Hepatocyte (in vitro differentiated cells): ENCODE data around the gene DSTN. TPM values are rescaled to one million over a fixed set of nuclear protein-coding genes. Genes with fewer than 3 reads are reported as not detected.

Source experiments
- DNase-seq: peaks from one replicate; pipeline ENCODE4 v3.0.0-alpha.2; 2016; ENCODE audit warnings: low spot score
- H2AFZ ChIP-seq: fragments of 200-600 bp; sonication (generic); 2 replicates; pipeline ENCODE4 v1.6.0; 2016; ENCODE audit warnings: antibody characterized with exemption, mild to moderate bottlenecking
- H3K27ac ChIP-seq: fragments of 200-600 bp; sonication (generic); 2 replicates; pipeline ENCODE4 v1.5.1; 2016; ENCODE audit warnings: mild to moderate bottlenecking
- H3K27me3 ChIP-seq: fragments of 200-600 bp; sonication (generic); 2 replicates; pipeline ENCODE4 v1.6.1; 2016
- H3K36me3 ChIP-seq: fragments of 200-600 bp; sonication (generic); replicated peaks from 2 replicates; pipeline ENCODE4 v1.5.1; 2016; ENCODE audit warnings: low read depth; ENCODE audit not compliant: insufficient read depth
- H3K4me1 ChIP-seq: fragments of 200-600 bp; sonication (generic); 2 replicates; pipeline ENCODE4 v1.5.1; 2016; ENCODE audit warnings: mild to moderate bottlenecking, moderate library complexity; ENCODE audit not compliant: insufficient read depth
- H3K4me2 ChIP-seq: fragments of 200-600 bp; sonication (generic); 2 replicates; pipeline ENCODE4 v1.6.0; 2016
- H3K4me3 ChIP-seq: fragments of 200-600 bp; sonication (generic); 2 replicates; pipeline ENCODE4 v1.5.1; 2016; ENCODE audit warnings: mild to moderate bottlenecking
- H3K79me2 ChIP-seq: fragments of 200-600 bp; sonication (generic); 2 replicates; pipeline ENCODE4 v1.6.0; 2017; ENCODE audit warnings: mild to moderate bottlenecking
- H3K9me2 ChIP-seq: fragments of 200-600 bp; sonication (generic); replicated peaks from 2 replicates; pipeline ENCODE4 v1.6.0; 2017; ENCODE audit warnings: mild to moderate bottlenecking; ENCODE audit not compliant: insufficient read depth
- H3K9me3 ChIP-seq: fragments of 200-600 bp; sonication (generic); 2 replicates; pipeline ENCODE4 v1.5.1; 2016; ENCODE audit warnings: low read depth, mild to moderate bottlenecking
- H4K20me1 ChIP-seq: fragments of 200-600 bp; sonication (generic); 2 replicates; pipeline ENCODE4 v1.6.0; 2016; ENCODE audit warnings: mild to moderate bottlenecking; ENCODE audit not compliant: insufficient read depth, poor library complexity, severe bottlenecking
- EZH2 ChIP-seq: fragments of 200-600 bp; sonication (generic); IDR thresholded peaks from 2 replicates; pipeline ENCODE4 v1.6.1; 2016; ENCODE audit warnings: antibody characterized with exemption, mild to moderate bottlenecking, borderline replicate concordance
- EZH2phosphoT487 ChIP-seq: fragments of 200-600 bp; sonication (generic); IDR thresholded peaks from one replicate; pipeline ENCODE4 v1.6.1; 2018; ENCODE audit warnings: antibody characterized with exemption, mild to moderate bottlenecking, low read depth, moderate library complexity; ENCODE audit not compliant: unreplicated experiment, severe bottlenecking
- WGBS: methylation state at CpG from one replicate; pipeline ENCODE4 v1.1.6; 2016; ENCODE audit warnings: low lambda C conversion rate; ENCODE audit errors: missing lambda C conversion rate; 5-methylcytosine and 5-hydroxymethylcytosine counted together
- polyA plus RNA-seq: library from polyadenylated mRNA; unstranded; fragments of >200 nt; fragmentation: Nextera tagmentation; extraction: Ambion mirVana; gene quantifications from 2 replicates; pipeline ENCODE4 v1.2.1, GENCODE V29; 2016
- total RNA-seq: library from RNA; depleted of rRNA; stranded (reverse); fragments of >200 nt; gene quantifications from 2 replicates; pipeline ENCODE4 v1.2.3, GENCODE V29; 2014
- TF ChIP-seq, protein P1 (sequence below): fragments of 200-600 bp; sonication (generic); IDR thresholded peaks from 2 replicates; pipeline ENCODE4 v1.5.1; 2016; ENCODE audit warnings: antibody characterized with exemption, mild to moderate bottlenecking; ENCODE audit not compliant: poor library complexity

The DSTN gene
- total and polyA plus RNA-seq, 2 experiments from 2014 or later, result 342 to 352 TPM

DNA sequence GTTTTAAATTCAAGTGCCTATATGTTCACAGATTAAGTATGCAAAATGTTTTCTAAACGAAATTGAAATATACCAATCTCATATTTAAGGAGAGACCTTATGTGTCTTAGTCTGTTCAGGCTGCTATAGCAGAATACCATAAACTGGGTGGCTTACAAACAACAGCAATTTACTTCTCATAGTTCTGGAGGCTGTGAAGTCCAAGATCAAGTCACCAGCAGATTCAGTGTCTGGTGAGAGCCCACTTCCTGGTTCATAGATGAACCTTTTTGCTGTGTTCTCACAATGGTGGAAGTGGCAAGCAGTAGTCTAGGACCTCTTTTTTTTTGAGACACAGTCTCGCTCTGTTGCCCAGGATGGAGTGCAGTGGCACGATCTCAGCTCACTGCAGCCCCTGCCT is 3.5 kb upstream of the DSTN start:
- H3K4me3 ChIP-seq, result no peak overlapping the region
- H4K20me1 ChIP-seq, result peaks cover 7% of the 10 kb centered on the region
- no peaks in the 10 kb centered on the region for H3K4me1 ChIP-seq
- TF ChIP-seq, protein P1, sequence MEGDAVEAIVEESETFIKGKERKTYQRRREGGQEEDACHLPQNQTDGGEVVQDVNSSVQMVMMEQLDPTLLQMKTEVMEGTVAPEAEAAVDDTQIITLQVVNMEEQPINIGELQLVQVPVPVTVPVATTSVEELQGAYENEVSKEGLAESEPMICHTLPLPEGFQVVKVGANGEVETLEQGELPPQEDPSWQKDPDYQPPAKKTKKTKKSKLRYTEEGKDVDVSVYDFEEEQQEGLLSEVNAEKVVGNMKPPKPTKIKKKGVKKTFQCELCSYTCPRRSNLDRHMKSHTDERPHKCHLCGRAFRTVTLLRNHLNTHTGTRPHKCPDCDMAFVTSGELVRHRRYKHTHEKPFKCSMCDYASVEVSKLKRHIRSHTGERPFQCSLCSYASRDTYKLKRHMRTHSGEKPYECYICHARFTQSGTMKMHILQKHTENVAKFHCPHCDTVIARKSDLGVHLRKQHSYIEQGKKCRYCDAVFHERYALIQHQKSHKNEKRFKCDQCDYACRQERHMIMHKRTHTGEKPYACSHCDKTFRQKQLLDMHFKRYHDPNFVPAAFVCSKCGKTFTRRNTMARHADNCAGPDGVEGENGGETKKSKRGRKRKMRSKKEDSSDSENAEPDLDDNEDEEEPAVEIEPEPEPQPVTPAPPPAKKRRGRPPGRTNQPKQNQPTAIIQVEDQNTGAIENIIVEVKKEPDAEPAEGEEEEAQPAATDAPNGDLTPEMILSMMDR, result no peak
- no peak for TF ChIP-seq EZH2
- no peak for TF ChIP-seq EZH2phosphoT487
- peaks cover 15% of the 10 kb centered on the region for H3K79me2 ChIP-seq
- H3K27ac ChIP-seq, result no peak overlapping the region
- no peak for DNase-seq
- H2AFZ ChIP-seq, result no peak overlapping the region
- H3K4me2 ChIP-seq, result no peak overlapping the region
- no peaks in the 10 kb centered on the region for H3K27me3 ChIP-seq
- H3K9me2 ChIP-seq, result no peaks in the 10 kb centered on the region
- H3K36me3 ChIP-seq, result no peaks in the 10 kb centered on the region
- no peaks in the 10 kb centered on the region for H3K9me3 ChIP-seq
- 93% methylated on average over 3 of the region's 3 CpGs for WGBS

DNA sequence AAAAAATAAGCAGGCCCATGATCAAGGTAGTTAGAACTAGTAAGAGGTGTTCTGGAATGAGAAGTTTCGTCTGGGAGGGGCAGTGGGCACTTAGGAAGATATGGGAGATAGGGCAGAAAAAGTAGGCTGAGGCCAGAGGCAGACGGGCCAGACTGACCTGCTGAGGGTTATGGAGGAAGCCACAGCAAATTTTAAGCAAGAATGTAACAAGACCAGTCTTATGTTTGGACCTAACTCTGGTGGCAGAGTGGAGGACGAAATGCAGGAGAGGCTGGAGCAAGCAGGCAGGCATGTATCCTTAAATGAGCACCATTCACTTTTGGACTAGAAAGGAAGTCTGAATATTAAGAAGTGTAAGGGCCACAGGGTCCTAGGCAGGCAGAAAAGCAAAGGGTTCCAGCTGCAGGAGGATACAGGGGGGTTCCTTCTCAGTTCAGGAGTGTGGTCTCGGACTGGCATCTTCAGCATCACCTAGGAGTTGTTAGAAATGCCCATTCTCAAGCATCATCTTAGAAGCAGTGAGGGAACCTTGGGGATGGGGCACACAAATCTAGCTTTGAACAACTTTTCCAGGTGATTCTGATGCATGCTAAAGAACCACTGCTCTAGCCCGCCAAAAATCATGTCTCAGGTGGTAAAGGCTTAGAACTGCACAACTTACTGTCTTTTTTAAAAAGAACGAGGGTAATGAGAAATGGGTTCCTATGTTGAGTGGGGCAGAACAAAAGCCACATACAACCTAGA is 1.7 kb upstream of the DSTN start:
- no peaks in the 10 kb centered on the region for H3K9me3 ChIP-seq
- TF ChIP-seq EZH2phosphoT487 (no peak), EZH2 (no peak)
- TF ChIP-seq, protein P1, result no peak
- H4K20me1 ChIP-seq, result peaks cover 25% of the 10 kb centered on the region
- H2AFZ ChIP-seq, result no peak overlapping the region
- no peaks in the 10 kb centered on the region for H3K36me3 ChIP-seq
- H3K4me2 ChIP-seq, result peak overlapping the region; percentile 85
- no peaks in the 10 kb centered on the region for H3K27me3 ChIP-seq
- no peaks in the 10 kb centered on the region for H3K9me2 ChIP-seq
- H3K79me2 ChIP-seq, result peaks cover 34% of the 10 kb centered on the region
- H3K27ac ChIP-seq, result peak overlapping the region; percentile 99
- WGBS, result 69% methylated on average over 6 of the region's 6 CpGs
- H3K4me1 ChIP-seq, result peaks cover 14% of the 10 kb centered on the region
- peak; percentile 6 for DNase-seq
- peak overlapping the region; percentile 11 for H3K4me3 ChIP-seq

DNA sequence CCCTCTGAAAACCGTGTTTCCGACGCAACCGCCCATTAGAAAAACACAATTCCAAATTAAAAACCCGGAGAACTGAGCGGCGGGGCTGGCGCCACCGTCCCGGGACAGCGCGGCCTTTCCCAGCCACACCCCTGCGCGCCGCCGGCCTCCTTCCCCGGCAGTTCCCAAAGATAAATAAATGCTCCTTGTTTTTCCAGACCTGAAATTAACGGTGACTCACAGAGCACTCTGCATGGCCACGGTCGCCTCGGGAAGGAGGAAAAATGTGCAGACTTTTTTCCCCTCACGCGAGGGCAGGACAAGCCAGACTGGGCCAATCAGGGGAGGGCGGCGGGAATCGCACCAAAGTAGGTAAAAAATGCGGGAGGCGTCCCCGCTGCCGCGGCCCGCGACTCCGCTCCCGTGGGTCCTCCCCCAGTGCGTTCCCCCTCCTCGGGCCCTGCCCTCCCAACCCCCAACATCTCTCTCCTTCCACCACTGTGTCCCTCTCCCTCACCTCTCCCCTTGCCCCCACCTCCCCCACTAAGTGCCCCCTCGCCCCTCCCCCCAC is 828 bp upstream of the DSTN start:
- Histone ChIP-seq H3K27ac (peak overlapping the region; percentile 99), H3K36me3 (no peaks in the 10 kb centered on the region), H3K79me2 (peaks cover 42% of the 10 kb centered on the region), H3K4me2 (peak overlapping the region; percentile 85), H3K9me3 (no peaks in the 10 kb centered on the region), H3K27me3 (no peaks in the 10 kb centered on the region), H3K4me1 (peaks cover 16% of the 10 kb centered on the region), H3K9me2 (no peaks in the 10 kb centered on the region), H2AFZ (no peak overlapping the region), H3K4me3 (peak overlapping the region; percentile 11), H4K20me1 (peaks cover 34% of the 10 kb centered on the region)
- peak; percentile 93 for DNase-seq
- TF ChIP-seq EZH2phosphoT487, result no peak
- WGBS, result under 1% methylated on average over 26 of the region's 38 CpGs
